HL-60 (cell line): ENCODE measurements around the gene CEP89.

Source experiments
- DNase-seq, 2 experiments: peaks; one replicate each; pipeline ENCODE4 v3.0.0-alpha.2; 2010 to 2020; ENCODE audit warnings: low read depth in 1 of 2, low spot score in 1 of 2
- H3K27ac ChIP-seq: fragments of 250-450 bp; sonication (Bioruptor Pico); replicated peaks from 2 replicates; pipeline ENCODE4 v1.5.1; 2020; ENCODE audit warnings: mild to moderate bottlenecking, moderate library complexity
- H3K27me3 ChIP-seq: fragments of 250-450 bp; sonication (Bioruptor Pico); 2 replicates; pipeline ENCODE4 v1.5.1; 2021; ENCODE audit warnings: mild to moderate bottlenecking, moderate library complexity; ENCODE audit not compliant: insufficient read depth, poor library complexity, severe bottlenecking
- H3K4me3 ChIP-seq: replicated peaks from 2 replicates; pipeline ENCODE4 v1.5.1; 2011; ENCODE audit warnings: mild to moderate bottlenecking, control low read depth, low read length; ENCODE audit not compliant: insufficient read depth
- GABPA ChIP-seq: IDR thresholded peaks from 2 replicates; pipeline ENCODE4 v1.6.1; 2012; ENCODE audit warnings: low read depth
- POLR2AphosphoS5 ChIP-seq: IDR thresholded peaks from 2 replicates; pipeline ENCODE4 v1.6.1; 2012; ENCODE audit warnings: low read depth
- SPI1 ChIP-seq: IDR thresholded peaks from 2 replicates; pipeline ENCODE4 v1.6.1; 2012; ENCODE audit warnings: low read depth, mild to moderate bottlenecking, borderline replicate concordance
- TF ChIP-seq, protein P1 (sequence below): IDR thresholded peaks from one replicate; pipeline ENCODE4 v1.5.1; 2011; ENCODE audit warnings: low read length, control low read depth, inconsistent platforms; ENCODE audit not compliant: insufficient read depth
- TF ChIP-seq, protein P2 (sequence below): IDR thresholded peaks from 2 replicates; pipeline ENCODE4 v1.6.1; 2012; ENCODE audit warnings: low read depth; ENCODE audit not compliant: insufficient replicate concordance

Gene CEP89

DNA sequence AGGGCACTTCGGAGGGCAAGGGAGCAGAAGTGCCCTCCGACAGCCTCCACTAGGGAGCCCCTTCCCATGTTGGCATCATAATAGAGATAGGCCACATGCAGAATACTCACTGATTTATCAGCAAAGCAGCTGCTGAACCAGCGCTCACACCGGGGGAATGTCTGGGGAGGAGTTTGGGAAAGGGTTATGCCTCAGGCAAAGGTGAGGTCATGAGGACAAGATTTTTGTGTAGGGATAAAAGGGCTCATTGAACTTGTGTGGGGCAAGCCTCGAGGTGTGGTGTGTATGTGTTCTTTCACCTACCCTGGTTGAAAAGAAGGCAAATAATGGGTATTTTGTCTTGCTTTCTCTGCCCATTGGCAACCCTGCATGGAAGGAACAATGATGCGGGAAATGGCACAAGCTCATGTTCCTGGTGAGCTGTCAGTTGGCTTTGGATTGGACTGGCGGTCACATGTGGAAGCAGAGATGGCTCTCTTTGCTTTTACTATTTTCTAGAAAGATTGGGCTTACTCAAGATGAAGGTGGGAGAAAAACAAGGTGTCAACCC is 63.0 kb downstream of the CEP89 start:
- no peak overlapping the region for H3K4me3 ChIP-seq

DNA sequence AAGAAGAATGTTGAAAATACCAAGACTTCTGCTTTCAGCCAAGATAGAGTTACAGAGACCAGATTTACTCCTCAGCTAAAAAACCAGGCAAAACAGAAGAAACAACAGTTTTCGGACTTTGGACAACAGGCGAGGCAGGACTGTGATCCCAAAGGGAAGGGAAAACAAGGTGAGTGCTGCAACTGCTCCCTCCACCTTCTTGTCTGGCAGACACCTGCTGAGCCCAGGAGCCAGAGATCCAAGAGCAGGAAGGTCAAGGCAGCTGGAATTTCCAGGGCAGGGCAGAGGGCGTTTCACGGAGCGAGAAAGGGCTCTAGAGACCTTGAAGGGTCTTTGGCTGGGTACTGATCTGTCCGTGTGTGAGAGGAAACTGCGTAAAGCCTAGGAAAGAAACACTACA is 69.3 kb downstream of the CEP89 start:
- no peak for DNase-seq
- Histone ChIP-seq H3K27ac (no peak overlapping the region), H3K27me3 (no peaks in the 10 kb centered on the region), H3K4me3 (no peak overlapping the region)
- TF ChIP-seq, protein P1, sequence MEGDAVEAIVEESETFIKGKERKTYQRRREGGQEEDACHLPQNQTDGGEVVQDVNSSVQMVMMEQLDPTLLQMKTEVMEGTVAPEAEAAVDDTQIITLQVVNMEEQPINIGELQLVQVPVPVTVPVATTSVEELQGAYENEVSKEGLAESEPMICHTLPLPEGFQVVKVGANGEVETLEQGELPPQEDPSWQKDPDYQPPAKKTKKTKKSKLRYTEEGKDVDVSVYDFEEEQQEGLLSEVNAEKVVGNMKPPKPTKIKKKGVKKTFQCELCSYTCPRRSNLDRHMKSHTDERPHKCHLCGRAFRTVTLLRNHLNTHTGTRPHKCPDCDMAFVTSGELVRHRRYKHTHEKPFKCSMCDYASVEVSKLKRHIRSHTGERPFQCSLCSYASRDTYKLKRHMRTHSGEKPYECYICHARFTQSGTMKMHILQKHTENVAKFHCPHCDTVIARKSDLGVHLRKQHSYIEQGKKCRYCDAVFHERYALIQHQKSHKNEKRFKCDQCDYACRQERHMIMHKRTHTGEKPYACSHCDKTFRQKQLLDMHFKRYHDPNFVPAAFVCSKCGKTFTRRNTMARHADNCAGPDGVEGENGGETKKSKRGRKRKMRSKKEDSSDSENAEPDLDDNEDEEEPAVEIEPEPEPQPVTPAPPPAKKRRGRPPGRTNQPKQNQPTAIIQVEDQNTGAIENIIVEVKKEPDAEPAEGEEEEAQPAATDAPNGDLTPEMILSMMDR: no peak
- TF ChIP-seq, protein P2, sequence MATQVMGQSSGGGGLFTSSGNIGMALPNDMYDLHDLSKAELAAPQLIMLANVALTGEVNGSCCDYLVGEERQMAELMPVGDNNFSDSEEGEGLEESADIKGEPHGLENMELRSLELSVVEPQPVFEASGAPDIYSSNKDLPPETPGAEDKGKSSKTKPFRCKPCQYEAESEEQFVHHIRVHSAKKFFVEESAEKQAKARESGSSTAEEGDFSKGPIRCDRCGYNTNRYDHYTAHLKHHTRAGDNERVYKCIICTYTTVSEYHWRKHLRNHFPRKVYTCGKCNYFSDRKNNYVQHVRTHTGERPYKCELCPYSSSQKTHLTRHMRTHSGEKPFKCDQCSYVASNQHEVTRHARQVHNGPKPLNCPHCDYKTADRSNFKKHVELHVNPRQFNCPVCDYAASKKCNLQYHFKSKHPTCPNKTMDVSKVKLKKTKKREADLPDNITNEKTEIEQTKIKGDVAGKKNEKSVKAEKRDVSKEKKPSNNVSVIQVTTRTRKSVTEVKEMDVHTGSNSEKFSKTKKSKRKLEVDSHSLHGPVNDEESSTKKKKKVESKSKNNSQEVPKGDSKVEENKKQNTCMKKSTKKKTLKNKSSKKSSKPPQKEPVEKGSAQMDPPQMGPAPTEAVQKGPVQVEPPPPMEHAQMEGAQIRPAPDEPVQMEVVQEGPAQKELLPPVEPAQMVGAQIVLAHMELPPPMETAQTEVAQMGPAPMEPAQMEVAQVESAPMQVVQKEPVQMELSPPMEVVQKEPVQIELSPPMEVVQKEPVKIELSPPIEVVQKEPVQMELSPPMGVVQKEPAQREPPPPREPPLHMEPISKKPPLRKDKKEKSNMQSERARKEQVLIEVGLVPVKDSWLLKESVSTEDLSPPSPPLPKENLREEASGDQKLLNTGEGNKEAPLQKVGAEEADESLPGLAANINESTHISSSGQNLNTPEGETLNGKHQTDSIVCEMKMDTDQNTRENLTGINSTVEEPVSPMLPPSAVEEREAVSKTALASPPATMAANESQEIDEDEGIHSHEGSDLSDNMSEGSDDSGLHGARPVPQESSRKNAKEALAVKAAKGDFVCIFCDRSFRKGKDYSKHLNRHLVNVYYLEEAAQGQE: no peak
- TF ChIP-seq POLR2AphosphoS5: no peak
- no peak for TF ChIP-seq GABPA
- no peak for TF ChIP-seq SPI1

More for the DNA sequence above, 63.0 kb downstream of the CEP89 start:
- no peaks in the 10 kb centered on the region for H3K27me3 ChIP-seq
- no peak overlapping the region for H3K27ac ChIP-seq
- TF ChIP-seq SPI1 (no peak), GABPA (no peak), POLR2AphosphoS5 (no peak)
- TF ChIP-seq, protein P1: no peak
- TF ChIP-seq, protein P2: no peak
- DNase-seq: no peak

DNA sequence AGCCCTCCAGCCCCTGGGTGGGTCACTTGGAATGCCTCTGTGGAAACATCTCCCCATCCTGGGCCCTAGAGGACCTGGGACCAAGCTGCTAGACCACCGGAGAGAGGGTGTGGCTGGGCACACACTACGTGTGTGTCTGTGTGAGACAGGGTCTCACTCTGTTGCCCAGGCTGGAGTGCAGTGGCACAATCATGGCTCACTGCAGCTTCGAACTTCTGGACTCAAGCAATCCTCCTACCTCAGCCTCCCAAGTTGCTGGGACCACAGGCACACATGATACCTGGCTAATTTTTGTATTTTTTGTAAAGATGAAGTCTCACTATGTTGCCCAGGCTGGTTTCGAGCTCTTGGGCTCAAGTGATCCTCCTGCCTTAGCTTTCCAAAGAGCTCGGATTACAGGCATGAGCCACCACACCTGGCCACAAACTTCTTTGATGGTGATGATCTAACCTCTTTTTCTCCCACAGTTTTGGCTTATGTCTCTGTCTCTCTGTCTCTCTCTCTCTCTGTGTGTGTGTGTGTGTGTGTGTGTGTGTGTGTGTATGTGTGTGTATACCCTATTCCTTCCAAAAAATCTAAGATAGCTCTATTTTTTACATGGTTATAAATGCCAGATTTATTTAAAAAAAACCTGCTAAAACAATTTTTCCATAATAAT is 70.1 kb downstream of the CEP89 start:
- DNase-seq: no peak
- H3K27ac ChIP-seq: no peak overlapping the region
- no peak for TF ChIP-seq SPI1
- TF ChIP-seq POLR2AphosphoS5: no peak
- TF ChIP-seq, protein P1: no peak
- TF ChIP-seq, protein P2: no peak
- no peak for TF ChIP-seq GABPA
- H3K27me3 ChIP-seq: no peaks in the 10 kb centered on the region
- no peak overlapping the region for H3K4me3 ChIP-seq
